H1 (cell line): ENCODE results near the gene CROCC. TPM values are rescaled to one million over a fixed set of nuclear protein-coding genes. Genes with fewer than 3 reads are reported as not detected.

ENCODE experiments used
- BCL11A ChIP-seq, 2 experiments: IDR thresholded peaks; one replicate each; pipeline ENCODE4 v1.6.1; 2011; ENCODE audit warnings: low read depth in 2 of 2, low read length in 2 of 2, mild to moderate bottlenecking in 2 of 2
- CREB1 ChIP-seq: IDR thresholded peaks from 2 replicates; pipeline ENCODE4 v1.6.1; 2012; ENCODE audit warnings: inconsistent platforms
- EGR1 ChIP-seq: IDR thresholded peaks from 2 replicates; pipeline ENCODE4 v1.6.1; 2011; ENCODE audit warnings: low read depth, low read length, borderline replicate concordance
- EP300 ChIP-seq, 2 experiments: IDR thresholded peaks; 1 replicate in 1 of 2; 2 replicates in 1 of 2; pipeline ENCODE4 v1.6.1; 2011 to 2012; ENCODE audit warnings: low read depth in 2 of 2, low read length in 2 of 2, mild to moderate bottlenecking in 2 of 2, borderline replicate concordance in 1 of 2, inconsistent platforms in 1 of 2, moderate library complexity in 1 of 2
- FOSL1 ChIP-seq: IDR thresholded peaks from 2 replicates; pipeline ENCODE4 v1.6.1; 2011; ENCODE audit warnings: mild to moderate bottlenecking, low read depth, low read length, moderate library complexity; ENCODE audit not compliant: insufficient read depth
- HDAC6 ChIP-seq: IDR thresholded peaks from one replicate; pipeline ENCODE4 v1.7.1; 2012; ENCODE audit warnings: low read depth, mild to moderate bottlenecking, inconsistent platforms, low read length, moderate library complexity
- NRF1 ChIP-seq: IDR thresholded peaks from 2 replicates; pipeline ENCODE4 v1.6.1; 2011; ENCODE audit warnings: mild to moderate bottlenecking, low read depth, low read length, improper control_type of control experiment
- POLR2AphosphoS5 ChIP-seq: IDR thresholded peaks from 2 replicates; pipeline ENCODE4 v1.6.1; 2011; ENCODE audit warnings: low read depth, low read length
- POU5F1 ChIP-seq: IDR thresholded peaks from 2 replicates; pipeline ENCODE4 v1.6.1; 2011; ENCODE audit warnings: low read depth, mild to moderate bottlenecking, low read length, moderate library complexity
- SAP30 ChIP-seq: fragments of 300-600 bp; sonication (generic); IDR thresholded peaks from 2 replicates; pipeline ENCODE4 v1.7.1; 2012; ENCODE audit warnings: low read length, moderate library complexity, mild to moderate bottlenecking, inconsistent platforms; ENCODE audit not compliant: insufficient read depth, insufficient replicate concordance
- SIN3A ChIP-seq, 2 experiments: IDR thresholded peaks in 1 of 2; conservative IDR thresholded peaks in 1 of 2; 2 replicates each; pipeline ENCODE4 v1.6.1; 2011 to 2012; ENCODE audit warnings: low read length in 2 of 2, improper control_type of control experiment in 1 of 2, low read depth in 1 of 2, mild to moderate bottlenecking in 1 of 2
- SIRT6 ChIP-seq: IDR thresholded peaks from one replicate; pipeline ENCODE4 v1.7.1; 2012; ENCODE audit warnings: low read length, inconsistent platforms
- SIX5 ChIP-seq: IDR thresholded peaks from 2 replicates; pipeline ENCODE4 v1.6.1; 2011; ENCODE audit warnings: mild to moderate bottlenecking, low read depth, low read length
- SP4 ChIP-seq: IDR thresholded peaks from 2 replicates; pipeline ENCODE4 v1.6.1; 2012; ENCODE audit warnings: low read length, inconsistent platforms
- SRF ChIP-seq: IDR thresholded peaks from 2 replicates; pipeline ENCODE4 v1.6.1; 2011; ENCODE audit warnings: mild to moderate bottlenecking, low read depth, low read length, moderate library complexity
- TAF7 ChIP-seq: optimal IDR thresholded peaks from 2 replicates; pipeline ENCODE3; 2011; ENCODE audit warnings: low read depth, mild to moderate bottlenecking, inconsistent platforms, low read length, moderate library complexity, borderline replicate concordance
- TCF12 ChIP-seq: IDR thresholded peaks from 2 replicates; pipeline ENCODE4 v1.6.1; 2011; ENCODE audit warnings: low read depth, mild to moderate bottlenecking, low read length
- YY1 ChIP-seq: IDR thresholded peaks from 2 replicates; pipeline ENCODE4 v1.6.1; 2011; ENCODE audit warnings: low read depth, mild to moderate bottlenecking, low read length
- polyA plus RNA-seq, 7 experiments: library from polyadenylated mRNA; depleted of rRNA in 3 of 7; stranded (reverse) in 5 of 7; unstranded in 2 of 7; fragments of >200 nt in 5 of 7; fragments of 200-250 nt in 2 of 7; gene quantifications; 1 replicate in 5 of 7; 2 replicates in 1 of 7; 4 replicates in 1 of 7; pipeline versions ENCODE4 v1.2.1 to v1.2.3, GENCODE V29; 2011 to 2013; ENCODE audit warnings: missing spikeins in 2 of 7, mixed read lengths in 2 of 7
- total RNA-seq: library from RNA; stranded (reverse); fragmentation: NEBNext Ultra II Directional; extraction: Animal tissue kit (Norgen Biotek cat#: 25700); gene quantifications from 2 replicates; pipeline ENCODE4 v1.2.1, GENCODE V29; 2021
- TF ChIP-seq, protein P1 (sequence below): IDR thresholded peaks from 2 replicates; pipeline ENCODE4 v1.6.1; 2012; ENCODE audit warnings: low read length, inconsistent platforms
- TF ChIP-seq, protein P2 (sequence below), 3 experiments: IDR thresholded peaks; 1 replicate in 2 of 3; 2 replicates in 1 of 3; pipeline versions ENCODE4 v1.5.1 to v1.6.1; 2011; ENCODE audit warnings: low read length in 3 of 3, mild to moderate bottlenecking in 3 of 3, inconsistent platforms in 2 of 3, low read depth in 1 of 3, moderate library complexity in 1 of 3; ENCODE audit not compliant: insufficient read depth in 1 of 3; ENCODE audit errors: control extremely low read depth in 1 of 3

CROCC gene
- total and polyA plus RNA-seq, 2 of the 8 experiments (the other 6 are each of a cell fraction or from before 2014, with no cell fraction given): 12.1 to 39.5 TPM

DNA sequence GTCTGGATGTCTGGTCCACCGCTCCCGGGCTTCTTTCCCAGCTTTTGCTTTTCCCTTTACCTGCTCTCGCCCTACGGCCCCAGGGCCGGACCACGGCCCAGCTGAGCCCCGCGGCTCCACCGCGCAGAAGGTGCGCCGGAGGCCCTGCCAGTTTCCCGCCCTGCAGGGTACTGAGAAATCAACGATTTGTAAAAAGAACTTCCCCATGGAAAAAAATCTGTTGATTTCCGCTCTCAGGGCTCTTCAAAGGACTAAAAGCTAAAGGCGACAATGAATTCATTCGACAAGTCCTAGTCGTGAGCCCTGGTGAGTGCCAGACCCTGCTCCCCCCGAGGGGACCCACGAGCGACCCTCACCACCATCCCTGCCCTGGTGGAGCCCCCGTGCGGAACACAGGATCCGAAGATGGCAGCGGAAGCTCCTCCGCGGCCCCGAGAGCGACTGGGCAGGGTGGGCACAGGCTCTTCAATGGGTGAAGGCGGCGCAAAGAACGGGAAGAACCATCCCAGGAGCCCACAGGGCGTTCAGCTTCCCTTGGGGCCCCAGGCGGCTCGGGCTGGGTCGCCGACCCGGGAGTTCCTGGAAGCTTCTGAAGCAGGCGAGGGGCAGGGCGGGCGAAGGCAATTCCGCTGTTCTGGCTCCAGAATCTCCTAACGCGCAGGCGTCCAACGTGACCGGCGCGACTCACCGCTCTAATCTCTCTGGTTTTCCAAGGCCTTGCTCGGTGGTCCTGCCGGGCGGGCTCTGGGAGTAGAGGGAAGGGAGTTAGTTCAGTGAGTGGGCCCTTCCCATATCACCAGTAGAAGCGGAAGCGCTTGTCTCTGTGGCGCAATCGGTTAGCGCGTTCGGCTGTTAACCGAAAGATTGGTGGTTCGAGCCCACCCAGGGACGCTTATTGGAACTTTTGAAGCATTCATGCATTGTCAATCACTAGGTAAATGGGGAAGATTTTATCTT, 32.6 kb upstream of the CROCC start (continued):
- TF ChIP-seq POU5F1: no peak
- TF ChIP-seq EGR1: no peak
- no peak for TF ChIP-seq FOSL1
- TF ChIP-seq TAF7: no peak
- no peak for TF ChIP-seq TCF12
- TF ChIP-seq SIN3A (conservative IDR thresholded peaks at IDR 0.05 in 1 of 2, IDR thresholded peaks at IDR 0.05 in 1 of 2; ENCODE audit: low read depth in 1 of 2, low read length in 2 of 2): 0 out of 4 replicates have a peak, but pooled peaks of 1 of the 2 experiments have one; percentile 14
- no peak for TF ChIP-seq SP4
- no peak for TF ChIP-seq BCL11A (IDR thresholded peaks at IDR 0.05; ENCODE audit: low read depth in 2 of 2, low read length in 2 of 2)
- TF ChIP-seq HDAC6: no peak
- TF ChIP-seq SAP30: no peak
- TF ChIP-seq NRF1: no peak; the same call in 1 of the 2 replicates
- no peak for TF ChIP-seq SIRT6
- no peak for TF ChIP-seq POLR2AphosphoS5
- TF ChIP-seq SRF: no peak
- TF ChIP-seq, protein P1, sequence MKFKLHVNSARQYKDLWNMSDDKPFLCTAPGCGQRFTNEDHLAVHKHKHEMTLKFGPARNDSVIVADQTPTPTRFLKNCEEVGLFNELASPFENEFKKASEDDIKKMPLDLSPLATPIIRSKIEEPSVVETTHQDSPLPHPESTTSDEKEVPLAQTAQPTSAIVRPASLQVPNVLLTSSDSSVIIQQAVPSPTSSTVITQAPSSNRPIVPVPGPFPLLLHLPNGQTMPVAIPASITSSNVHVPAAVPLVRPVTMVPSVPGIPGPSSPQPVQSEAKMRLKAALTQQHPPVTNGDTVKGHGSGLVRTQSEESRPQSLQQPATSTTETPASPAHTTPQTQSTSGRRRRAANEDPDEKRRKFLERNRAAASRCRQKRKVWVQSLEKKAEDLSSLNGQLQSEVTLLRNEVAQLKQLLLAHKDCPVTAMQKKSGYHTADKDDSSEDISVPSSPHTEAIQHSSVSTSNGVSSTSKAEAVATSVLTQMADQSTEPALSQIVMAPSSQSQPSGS: no peak
- TF ChIP-seq YY1: no peak
- TF ChIP-seq CREB1: no peak
- no peak for TF ChIP-seq EP300 (IDR thresholded peaks at IDR 0.05; ENCODE audit: borderline replicate concordance in 1 of 2, low read depth in 2 of 2, low read length in 2 of 2)
- TF ChIP-seq SIX5: no peak
- TF ChIP-seq, protein P2, sequence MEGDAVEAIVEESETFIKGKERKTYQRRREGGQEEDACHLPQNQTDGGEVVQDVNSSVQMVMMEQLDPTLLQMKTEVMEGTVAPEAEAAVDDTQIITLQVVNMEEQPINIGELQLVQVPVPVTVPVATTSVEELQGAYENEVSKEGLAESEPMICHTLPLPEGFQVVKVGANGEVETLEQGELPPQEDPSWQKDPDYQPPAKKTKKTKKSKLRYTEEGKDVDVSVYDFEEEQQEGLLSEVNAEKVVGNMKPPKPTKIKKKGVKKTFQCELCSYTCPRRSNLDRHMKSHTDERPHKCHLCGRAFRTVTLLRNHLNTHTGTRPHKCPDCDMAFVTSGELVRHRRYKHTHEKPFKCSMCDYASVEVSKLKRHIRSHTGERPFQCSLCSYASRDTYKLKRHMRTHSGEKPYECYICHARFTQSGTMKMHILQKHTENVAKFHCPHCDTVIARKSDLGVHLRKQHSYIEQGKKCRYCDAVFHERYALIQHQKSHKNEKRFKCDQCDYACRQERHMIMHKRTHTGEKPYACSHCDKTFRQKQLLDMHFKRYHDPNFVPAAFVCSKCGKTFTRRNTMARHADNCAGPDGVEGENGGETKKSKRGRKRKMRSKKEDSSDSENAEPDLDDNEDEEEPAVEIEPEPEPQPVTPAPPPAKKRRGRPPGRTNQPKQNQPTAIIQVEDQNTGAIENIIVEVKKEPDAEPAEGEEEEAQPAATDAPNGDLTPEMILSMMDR (IDR thresholded peaks at IDR 0.05; ENCODE audit: control extremely low read depth in 1 of 3, insufficient read depth in 1 of 3, low read depth in 1 of 3, low read length in 3 of 3): no peak
